ENCODE measurements around the gene PHOSPHO1.

DNA sequence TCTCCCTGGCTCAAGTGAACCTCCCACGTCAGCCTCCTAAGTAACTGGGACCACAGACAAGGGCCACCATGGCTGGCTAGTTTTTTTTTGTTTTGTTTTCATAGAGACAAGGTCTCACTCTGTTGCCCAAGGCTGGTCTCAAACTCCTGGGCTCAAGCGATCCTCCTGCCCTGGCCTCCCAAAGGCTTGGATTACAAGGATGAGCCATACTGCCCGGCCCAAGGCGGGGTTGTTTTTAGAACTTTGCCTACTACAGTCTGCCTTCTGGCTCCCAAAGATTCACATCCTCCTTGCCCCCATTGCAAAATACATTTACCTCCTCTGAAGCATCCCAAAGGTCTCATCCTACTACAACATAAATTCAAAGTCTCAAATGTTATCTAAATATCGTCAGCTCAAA, 49.5 kb upstream of the PHOSPHO1 start:
- TF ChIP-seq, protein P1, sequence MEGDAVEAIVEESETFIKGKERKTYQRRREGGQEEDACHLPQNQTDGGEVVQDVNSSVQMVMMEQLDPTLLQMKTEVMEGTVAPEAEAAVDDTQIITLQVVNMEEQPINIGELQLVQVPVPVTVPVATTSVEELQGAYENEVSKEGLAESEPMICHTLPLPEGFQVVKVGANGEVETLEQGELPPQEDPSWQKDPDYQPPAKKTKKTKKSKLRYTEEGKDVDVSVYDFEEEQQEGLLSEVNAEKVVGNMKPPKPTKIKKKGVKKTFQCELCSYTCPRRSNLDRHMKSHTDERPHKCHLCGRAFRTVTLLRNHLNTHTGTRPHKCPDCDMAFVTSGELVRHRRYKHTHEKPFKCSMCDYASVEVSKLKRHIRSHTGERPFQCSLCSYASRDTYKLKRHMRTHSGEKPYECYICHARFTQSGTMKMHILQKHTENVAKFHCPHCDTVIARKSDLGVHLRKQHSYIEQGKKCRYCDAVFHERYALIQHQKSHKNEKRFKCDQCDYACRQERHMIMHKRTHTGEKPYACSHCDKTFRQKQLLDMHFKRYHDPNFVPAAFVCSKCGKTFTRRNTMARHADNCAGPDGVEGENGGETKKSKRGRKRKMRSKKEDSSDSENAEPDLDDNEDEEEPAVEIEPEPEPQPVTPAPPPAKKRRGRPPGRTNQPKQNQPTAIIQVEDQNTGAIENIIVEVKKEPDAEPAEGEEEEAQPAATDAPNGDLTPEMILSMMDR (IDR thresholded peaks at IDR 0.05), result no peak
- no peak for TF ChIP-seq EP300 (IDR thresholded peaks at IDR 0.05)
- TF ChIP-seq POLR2A (IDR thresholded peaks at IDR 0.05; ENCODE audit: low read depth), result no peak

Measured in esophagus muscularis mucosa (tissue), 4 donors.